HT1080 (cell line): ENCODE results near the gene CCR5AS.

Experiments
- DNase-seq: peaks from one replicate; pipeline ENCODE4 v3.0.0-alpha.2; 2015; ENCODE audit warnings: low read depth

Gene CCR5AS

GRCh38 chr3:46380471-46381221, 26.2 kb downstream of the CCR5AS start:
- no peak for DNase-seq

GRCh38 chr3:46378426-46378942, 28.4 kb downstream of the CCR5AS start:
- DNase-seq, result peak; percentile 59

- DNase-seq, result no peak
Measured at GRCh38 chr3:46375814-46376213, 31.1 kb downstream of the CCR5AS start.

GRCh38 chr3:46375218-46375617, 31.6 kb downstream of the CCR5AS start:
- no peak for DNase-seq

GRCh38 chr3:46374755-46375154, 32.1 kb downstream of the CCR5AS start:
- DNase-seq, result no peak

- DNase-seq, result peak; percentile 32
Measured at GRCh38 chr3:46372492-46373359, 34.1 kb downstream of the CCR5AS start.

- no peak for DNase-seq
Measured at GRCh38 chr3:46371519-46372340, 35.1 kb downstream of the CCR5AS start.

GRCh38 chr3:46370839-46371518, 35.9 kb downstream of the CCR5AS start, which contains the start of gene CCR5:
CCR5 (plus strand) TSS chr3:46370946; CDS start chr3:46372903, 1,957 bp downstream.
- no peak for DNase-seq

GRCh38 chr3:46369675-46370132, 37.2 kb downstream of the CCR5AS start:
- no peak for DNase-seq

GRCh38 chr3:46369151-46369550, 37.7 kb downstream of the CCR5AS start:
- no peak for DNase-seq

GRCh38 chr3:46368569-46368968, 38.3 kb downstream of the CCR5AS start:
- peak; percentile 42 for DNase-seq

- DNase-seq, result no peak
Measured at GRCh38 chr3:46367811-46368210, 39.1 kb downstream of the CCR5AS start.

- DNase-seq, result no peak
Measured at GRCh38 chr3:46365737-46366524, 40.9 kb downstream of the CCR5AS start.

GRCh38 chr3:46365041-46365440, 41.8 kb downstream of the CCR5AS start:
- DNase-seq, result no peak

GRCh38 chr3:46361408-46362283, 45.2 kb downstream of the CCR5AS start:
- peak; percentile 70 for DNase-seq

- no peak for DNase-seq
Measured at GRCh38 chr3:46360907-46361306, 46.0 kb downstream of the CCR5AS start.

- no peak for DNase-seq
Measured at GRCh38 chr3:46359733-46360493, 47.0 kb downstream of the CCR5AS start.

GRCh38 chr3:46358466-46358865, 48.4 kb downstream of the CCR5AS start:
- no peak for DNase-seq
